ENCODE data around the gene ZFP3.
"Not testable (repeated sequence)": the region's sequence is repeated elsewhere in the genome, so short reads cannot be mapped to it uniquely, and the experiment has no call there.

The ZFP3 gene

DNA sequence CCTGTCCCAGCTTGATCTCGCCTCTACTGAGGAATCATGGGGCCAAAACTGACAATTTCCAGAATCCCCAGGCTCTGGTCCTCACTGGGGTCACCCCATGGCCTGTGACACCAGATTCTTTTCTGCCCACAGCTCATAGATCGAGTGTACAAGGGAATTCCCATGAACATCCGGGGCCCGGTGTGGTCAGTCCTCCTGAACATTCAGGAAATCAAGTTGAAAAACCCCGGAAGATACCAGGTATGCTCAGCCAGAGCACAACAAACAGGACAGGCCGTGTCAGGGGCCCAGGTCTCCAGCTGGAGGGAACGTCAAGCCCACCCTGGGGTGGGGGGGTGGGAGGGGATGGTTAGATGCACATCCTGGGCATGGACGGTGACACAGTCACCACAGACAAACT, 55.0 kb downstream of the ZFP3 start:
- Histone ChIP-seq H3K9me3 (ENCODE audit: low read depth, low read length) (no peaks in the 10 kb centered on the region), H3K9ac (ENCODE audit: insufficient read length) (no peak overlapping the region), H3K36me3 (ENCODE audit: insufficient read depth, low read length) (no peaks in the 10 kb centered on the region), H3K4me3 (no peak overlapping the region), H3K27ac (no peak overlapping the region)
- no peak for DNase-seq (ENCODE audit: low read depth, low spot score)
- TF ChIP-seq EZH2 (IDR thresholded peaks at IDR 0.05) (no peak), POLR2AphosphoS5 (IDR thresholded peaks at IDR 0.05; ENCODE audit: borderline replicate concordance, low read depth, low read length) (no peak), FOXP2 (optimal IDR thresholded peaks at IDR 0.05; ENCODE audit: control extremely low read depth, extremely low read length, insufficient read depth) (no peak)

DNA sequence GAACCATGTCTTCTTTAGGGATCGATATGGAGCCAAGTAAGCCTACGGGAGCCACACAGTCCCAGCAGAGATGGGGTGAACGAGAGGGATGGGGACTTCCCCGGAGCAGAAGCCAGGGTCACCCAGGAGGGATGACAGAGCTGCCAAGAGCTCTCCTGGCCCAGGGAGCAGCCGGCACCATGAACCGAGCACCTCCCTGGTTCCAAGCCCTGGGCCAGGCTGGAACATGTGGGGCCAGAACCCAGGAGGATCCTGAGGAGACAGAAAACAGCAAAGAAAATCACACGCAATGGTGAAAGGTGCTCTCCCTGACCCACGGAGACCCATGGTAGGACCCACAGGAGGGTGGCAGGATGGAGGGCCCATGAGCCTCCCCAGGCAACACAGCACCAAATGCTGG, 55.7 kb downstream of the ZFP3 start:
- not testable (repeated sequence) for H3K36me3 ChIP-seq (ENCODE audit: insufficient read depth, low read length)

DNA sequence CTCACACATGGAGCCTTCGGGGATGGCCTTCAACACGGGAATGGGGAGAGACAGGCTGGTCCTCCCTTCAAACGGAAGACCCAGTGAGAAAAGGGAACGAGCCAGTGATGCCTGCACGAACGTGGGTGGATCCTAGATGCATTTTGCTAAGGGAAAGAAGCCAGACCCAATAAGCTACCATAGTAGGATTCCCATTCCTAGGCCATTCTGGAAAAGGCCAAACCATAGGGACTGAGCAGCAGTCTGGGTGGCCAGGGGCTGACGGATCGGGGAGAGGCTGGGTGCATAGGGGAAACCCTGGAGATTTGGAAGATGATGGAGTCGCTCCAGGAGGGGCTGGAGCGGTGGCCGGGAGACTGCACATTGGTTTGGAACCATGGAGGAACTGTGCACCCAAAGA, 56.3 kb downstream of the ZFP3 start:
- H3K9ac ChIP-seq (ENCODE audit: insufficient read length); H3K27ac ChIP-seq; H3K4me3 ChIP-seq; H3K9me3 ChIP-seq (ENCODE audit: low read depth, low read length); DNase-seq (ENCODE audit: low read depth, low spot score); H3K36me3 ChIP-seq (ENCODE audit: insufficient read depth, low read length): not testable (repeated sequence)

More for the DNA sequence above, 55.7 kb downstream of the ZFP3 start:
- DNase-seq (ENCODE audit: low read depth, low spot score); H3K9ac ChIP-seq (ENCODE audit: insufficient read length); H3K9me3 ChIP-seq (ENCODE audit: low read depth, low read length); H3K27ac ChIP-seq; H3K4me3 ChIP-seq: not testable (repeated sequence)

DNA sequence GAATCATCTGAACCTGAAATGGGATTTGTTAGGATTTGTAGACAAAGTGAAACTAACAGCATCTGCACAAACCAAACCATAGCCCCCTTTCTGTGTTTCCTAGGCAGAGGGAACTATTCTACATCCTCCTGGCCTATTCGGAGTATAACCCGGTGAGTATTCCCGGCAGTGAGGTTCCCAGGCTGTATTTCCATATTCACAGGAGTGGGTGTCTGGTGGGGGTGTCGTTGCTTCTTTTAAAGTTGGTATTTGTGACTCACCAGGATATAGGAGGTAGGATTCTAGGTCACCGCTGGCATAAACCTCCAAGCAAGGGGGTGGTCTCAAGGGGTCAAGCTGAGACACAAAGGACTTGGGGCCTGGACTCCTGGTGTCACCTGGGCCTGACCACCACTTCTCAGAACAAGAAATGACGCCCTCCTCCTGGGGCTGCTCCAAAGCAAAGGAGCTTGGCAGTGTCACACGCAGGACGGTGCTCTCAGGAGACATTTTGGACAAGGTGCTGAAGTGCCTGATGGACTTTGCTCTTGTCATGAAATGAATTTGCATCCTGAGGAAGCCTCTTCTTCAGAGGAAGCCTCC, 57.0 kb downstream of the ZFP3 start:
- not testable (repeated sequence) for H3K4me3 ChIP-seq; H3K27ac ChIP-seq; H3K9ac ChIP-seq (ENCODE audit: insufficient read length); DNase-seq (ENCODE audit: low read depth, low spot score); H3K9me3 ChIP-seq (ENCODE audit: low read depth, low read length); H3K36me3 ChIP-seq (ENCODE audit: insufficient read depth, low read length)

DNA sequence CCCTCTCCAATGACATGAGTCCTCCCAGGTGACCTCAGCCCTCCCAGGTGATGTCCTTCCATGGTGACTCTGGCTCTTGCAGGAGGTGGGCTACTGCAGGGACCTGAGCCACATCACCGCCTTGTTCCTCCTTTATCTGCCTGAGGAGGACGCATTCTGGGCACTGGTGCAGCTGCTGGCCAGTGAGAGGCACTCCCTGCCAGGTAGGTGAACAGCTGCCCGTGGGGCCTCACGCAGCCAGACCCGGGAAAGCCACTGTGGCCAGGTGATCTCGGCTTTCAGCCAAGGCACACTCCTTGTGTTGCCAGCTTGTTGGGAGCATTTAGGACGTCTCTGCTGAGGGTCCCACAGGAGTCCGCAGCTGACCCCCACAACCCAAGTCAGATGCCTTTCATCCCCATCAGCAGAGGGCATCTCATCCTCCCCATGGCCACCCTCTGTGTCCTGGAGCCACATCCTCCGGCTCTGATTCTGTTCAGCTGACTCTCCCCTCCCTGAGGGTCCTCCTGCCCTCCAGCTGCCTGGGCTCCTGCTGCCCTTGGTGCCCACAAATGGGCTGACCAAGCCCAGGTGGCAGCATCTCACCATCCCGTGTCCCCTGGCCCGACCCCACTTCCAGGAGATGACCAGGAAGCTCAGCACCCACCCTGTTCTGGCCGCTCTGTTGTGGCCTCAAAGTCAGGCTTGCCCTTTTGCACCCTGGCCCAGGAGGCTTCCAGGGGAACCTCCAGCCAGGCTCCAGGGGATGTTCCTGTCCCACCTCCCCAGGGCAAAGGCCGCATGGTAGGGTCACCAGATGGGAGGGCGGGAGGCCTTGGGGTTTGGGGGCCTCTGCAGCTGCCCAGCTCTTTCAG, 57.7 kb downstream of the ZFP3 start:
- no peak for TF ChIP-seq EZH2 (IDR thresholded peaks at IDR 0.05)
- no peak for DNase-seq (ENCODE audit: low read depth, low spot score)

DNA sequence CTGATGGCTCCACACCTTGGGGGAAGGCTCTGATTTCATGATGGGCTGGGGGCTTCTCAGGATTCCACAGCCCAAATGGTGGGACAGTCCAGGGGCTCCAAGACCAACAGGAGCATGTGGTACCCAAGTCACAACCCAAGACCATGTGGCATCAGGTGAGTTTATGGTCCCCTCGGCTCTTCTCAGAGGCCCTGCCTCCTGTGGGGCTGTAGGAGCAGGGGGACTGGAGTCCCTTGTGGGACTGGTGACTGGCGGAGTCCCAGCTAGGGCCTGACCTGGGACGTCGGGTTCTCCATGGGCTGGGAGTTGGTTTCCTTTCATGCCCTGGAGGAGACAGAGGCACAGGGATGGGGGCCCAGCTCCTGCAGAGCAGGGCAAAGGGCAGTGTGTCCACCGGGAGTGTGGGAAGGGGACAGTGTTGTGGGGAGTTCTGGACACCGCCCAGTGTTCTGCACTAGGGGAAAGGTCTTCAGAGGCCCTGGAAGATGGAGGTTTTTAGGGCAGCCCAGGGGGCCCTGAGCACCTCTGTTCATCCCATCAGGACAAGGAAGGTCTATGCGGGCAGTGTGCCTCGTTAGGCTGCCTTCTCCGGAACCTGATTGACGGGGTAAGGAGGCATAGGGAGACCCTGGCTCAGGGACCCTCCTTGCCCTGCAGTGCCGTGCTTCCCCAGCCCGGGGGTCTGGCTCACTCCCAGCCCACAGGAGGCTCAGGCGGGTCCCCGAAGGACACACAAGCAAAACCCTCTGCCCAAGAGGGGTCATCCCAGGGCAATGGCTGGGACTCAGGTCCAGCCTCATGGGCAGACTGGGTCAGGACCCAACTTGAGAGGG, 58.5 kb downstream of the ZFP3 start:
- not testable (repeated sequence) for H3K36me3 ChIP-seq (ENCODE audit: insufficient read depth, low read length); DNase-seq (ENCODE audit: low read depth, low spot score); H3K9me3 ChIP-seq (ENCODE audit: low read depth, low read length); H3K4me3 ChIP-seq; H3K27ac ChIP-seq; H3K9ac ChIP-seq (ENCODE audit: insufficient read length)

More for the DNA sequence above, 57.7 kb downstream of the ZFP3 start:
- no peaks in the 10 kb centered on the region for H3K36me3 ChIP-seq (ENCODE audit: insufficient read depth, low read length)
- no peak overlapping the region for H3K9ac ChIP-seq (ENCODE audit: insufficient read length)
- no peak overlapping the region for H3K27ac ChIP-seq
- H3K4me3 ChIP-seq = no peak overlapping the region
- no peaks in the 10 kb centered on the region for H3K9me3 ChIP-seq (ENCODE audit: low read depth, low read length)

DNA sequence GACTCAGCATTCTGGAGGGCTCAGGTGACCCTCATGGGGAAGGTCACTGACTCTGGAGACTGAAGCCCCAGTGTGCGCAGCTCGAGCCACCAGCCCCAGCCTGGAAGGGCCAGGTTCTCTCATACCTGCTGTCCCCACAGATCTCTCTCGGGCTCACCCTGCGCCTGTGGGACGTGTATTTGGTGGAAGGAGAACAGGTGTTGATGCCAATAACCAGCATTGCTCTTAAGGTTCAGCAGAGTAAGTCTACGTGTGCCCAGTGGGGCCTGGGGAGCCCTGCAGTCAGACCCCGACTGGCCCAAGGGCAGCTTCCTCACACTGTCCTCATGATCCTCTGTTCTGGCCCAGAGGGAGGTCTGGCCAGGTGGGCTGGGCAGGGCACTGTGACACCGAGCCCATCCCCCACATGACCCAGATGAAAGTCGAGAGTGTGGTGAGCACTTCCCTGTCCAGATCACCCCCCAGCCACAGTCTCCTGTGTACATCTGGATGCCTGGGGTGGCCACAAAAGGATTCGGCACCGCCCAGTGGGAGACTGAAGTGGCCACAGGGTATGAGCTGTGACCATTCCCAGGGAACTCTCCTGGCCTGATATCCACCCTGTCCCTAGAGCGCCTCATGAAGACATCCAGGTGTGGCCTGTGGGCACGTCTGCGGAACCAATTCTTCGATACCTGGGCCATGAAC, 59.4 kb downstream of the ZFP3 start:
- H3K9ac ChIP-seq (ENCODE audit: insufficient read length); H3K9me3 ChIP-seq (ENCODE audit: low read depth, low read length); H3K27ac ChIP-seq; H3K4me3 ChIP-seq; H3K36me3 ChIP-seq (ENCODE audit: insufficient read depth, low read length); DNase-seq (ENCODE audit: low read depth, low spot score): not testable (repeated sequence)

DNA sequence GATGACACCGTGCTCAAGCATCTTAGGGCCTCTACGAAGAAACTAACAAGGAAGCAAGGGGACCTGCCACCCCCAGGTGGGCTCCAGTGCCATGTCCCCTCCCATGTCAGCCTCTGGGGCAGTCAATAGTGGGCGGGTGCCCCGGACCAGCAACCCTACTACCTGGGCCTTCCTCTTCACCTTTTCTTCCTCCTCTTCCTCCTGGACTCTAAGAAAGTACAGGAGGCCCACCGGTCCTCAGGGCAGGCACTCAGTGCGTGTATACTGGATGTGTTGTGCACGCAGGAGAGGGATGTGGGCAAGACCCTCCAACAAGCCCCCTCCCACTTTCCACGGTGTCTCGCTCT, 59.9 kb downstream of the ZFP3 start:
- not testable (repeated sequence) for H3K36me3 ChIP-seq (ENCODE audit: insufficient read depth, low read length); H3K27ac ChIP-seq; H3K9ac ChIP-seq (ENCODE audit: insufficient read length); DNase-seq (ENCODE audit: low read depth, low spot score); H3K4me3 ChIP-seq; H3K9me3 ChIP-seq (ENCODE audit: low read depth, low read length)

DNA sequence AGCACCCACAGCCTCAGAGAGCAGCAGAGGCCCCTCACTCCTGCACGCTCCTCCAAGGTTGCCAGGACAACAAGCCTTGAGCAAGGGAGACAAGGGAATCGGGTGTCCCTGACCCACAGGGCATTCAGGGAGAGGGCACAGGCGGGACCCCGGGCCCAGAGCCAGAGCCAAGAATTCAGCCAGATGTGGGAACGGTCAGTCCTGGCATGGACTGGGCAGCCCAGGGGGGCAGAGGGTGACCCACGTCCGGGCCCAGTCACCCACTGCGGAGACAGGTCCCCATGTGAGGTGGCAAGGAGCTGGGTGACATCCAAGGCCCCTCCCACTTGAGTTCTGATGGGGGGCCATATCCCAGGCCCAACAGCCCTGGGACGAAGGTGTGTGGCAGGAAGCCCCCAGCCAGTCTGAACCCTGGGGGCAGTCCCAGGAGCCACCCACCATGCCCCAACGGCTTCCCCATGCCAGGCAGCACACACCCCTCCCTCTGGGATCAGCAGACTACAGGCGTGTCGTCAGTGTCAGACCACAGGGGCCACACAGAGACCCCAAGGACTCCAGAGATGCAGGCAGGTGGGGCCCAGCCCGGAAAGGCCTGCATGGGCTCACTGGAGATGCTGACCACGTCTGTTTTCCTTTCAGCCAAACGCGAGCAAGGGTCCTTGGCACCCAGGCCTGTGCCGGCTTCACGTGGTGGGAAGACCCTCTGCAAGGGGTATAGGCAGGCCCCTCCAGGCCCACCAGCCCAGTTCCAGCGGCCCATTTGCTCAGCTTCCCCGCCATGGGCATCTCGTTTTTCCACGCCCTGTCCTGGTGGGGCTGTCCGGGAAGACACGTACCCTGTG, 60.6 kb downstream of the ZFP3 start:
- TF ChIP-seq EZH2 (IDR thresholded peaks at IDR 0.05) = no peak
- TF ChIP-seq FOXP2 (optimal IDR thresholded peaks at IDR 0.05; ENCODE audit: control extremely low read depth, extremely low read length, insufficient read depth) = no peak
- no peak for TF ChIP-seq POLR2AphosphoS5 (IDR thresholded peaks at IDR 0.05; ENCODE audit: borderline replicate concordance, low read depth, low read length)
- Histone ChIP-seq H3K4me3 (no peak overlapping the region), H3K9me3 (ENCODE audit: low read depth, low read length) (no peaks in the 10 kb centered on the region), H3K36me3 (ENCODE audit: insufficient read depth, low read length) (no peaks in the 10 kb centered on the region), H3K27ac (no peak overlapping the region), H3K9ac (ENCODE audit: insufficient read length) (no peak overlapping the region)
- DNase-seq (ENCODE audit: low read depth, low spot score) = no peak

Measured in SK-N-MC (cell line).